Epithelial cell of esophagus (primary cell): ENCODE measurements around the gene NANOG.
"Not testable (repeated sequence)": the region's sequence is repeated elsewhere in the genome, so short reads cannot be mapped to it uniquely, and the experiment has no call there.

Source experiments
- DNase-seq: peaks from one replicate; pipeline ENCODE4 v3.0.0; 2010; ENCODE audit warnings: low read depth
- H3K4me3 ChIP-seq: 2 replicates; pipeline ENCODE4 v1.5.1; 2011; ENCODE audit warnings: mild to moderate bottlenecking, low read length, control low read depth
- TF ChIP-seq, protein P1 (sequence below): IDR thresholded peaks from 2 replicates; pipeline ENCODE4 v1.5.1; 2011; ENCODE audit warnings: low read depth, mild to moderate bottlenecking, low read length, control low read depth, inconsistent platforms; ENCODE audit not compliant: insufficient read depth; ENCODE audit errors: missing control alignments

NANOG gene

DNA sequence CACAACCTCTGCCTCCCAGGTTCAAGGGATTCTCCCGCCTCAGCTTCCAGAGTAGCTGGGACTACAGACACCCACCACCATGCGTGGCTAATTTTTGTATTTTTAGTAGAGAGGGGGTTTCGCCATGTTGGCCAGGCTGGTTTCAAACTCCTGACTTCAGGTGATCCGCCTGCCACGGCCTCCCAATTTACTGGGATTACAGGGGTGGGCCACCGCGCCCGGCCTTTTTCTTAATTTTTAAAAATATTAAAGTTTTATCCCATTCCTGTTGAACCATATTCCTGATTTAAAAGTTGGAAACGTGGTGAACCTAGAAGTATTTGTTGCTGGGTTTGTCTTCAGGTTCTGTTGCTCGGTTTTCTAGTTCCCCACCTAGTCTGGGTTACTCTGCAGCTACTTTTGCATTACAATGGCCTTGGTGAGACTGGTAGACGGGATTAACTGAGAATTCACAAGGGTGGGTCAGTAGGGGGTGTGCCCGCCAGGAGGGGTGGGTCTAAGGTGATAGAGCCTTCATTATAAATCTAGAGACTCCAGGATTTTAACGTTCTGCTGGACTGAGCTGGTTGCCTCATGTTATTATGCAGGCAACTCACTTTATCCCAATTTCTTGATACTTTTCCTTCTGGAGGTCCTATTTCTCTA lies at the start of gene NANOG:
NANOG (plus strand) TSS at position 519 of the 645 bp plus-strand sequence. CDS start 213 bp downstream, outside the sequence.
- DNase-seq, H3K4me3 ChIP-seq: not testable (repeated sequence)

DNA sequence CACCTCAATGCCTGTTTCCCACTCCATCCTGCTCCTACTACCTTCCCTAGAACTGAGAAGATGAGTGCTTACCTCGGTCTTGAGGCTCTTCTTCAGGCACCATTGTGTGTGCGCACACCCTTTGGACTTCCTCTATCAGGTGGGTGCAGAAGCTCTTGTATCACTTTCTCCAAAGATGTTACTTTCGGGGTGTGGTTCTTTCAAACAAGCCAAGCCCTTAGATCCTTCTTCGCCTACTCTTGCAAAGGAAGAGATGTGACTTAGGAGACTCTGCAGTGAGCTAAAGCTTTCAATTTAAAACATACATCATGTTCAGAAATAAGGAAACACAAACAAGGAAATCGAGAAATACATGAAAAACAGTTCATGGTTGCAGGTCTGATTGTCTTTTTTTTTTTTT lies 42.0 kb upstream of the NANOG start, which contains the start of gene CLEC4C:
CLEC4C (minus strand) TSS at position 130 of the 400 bp plus-strand sequence; CDS start at position 103, 27 bp downstream.
- DNase-seq: no peak
- no peak within 1 kb of the TSS for H3K4me3 ChIP-seq
- TF ChIP-seq, protein P1, sequence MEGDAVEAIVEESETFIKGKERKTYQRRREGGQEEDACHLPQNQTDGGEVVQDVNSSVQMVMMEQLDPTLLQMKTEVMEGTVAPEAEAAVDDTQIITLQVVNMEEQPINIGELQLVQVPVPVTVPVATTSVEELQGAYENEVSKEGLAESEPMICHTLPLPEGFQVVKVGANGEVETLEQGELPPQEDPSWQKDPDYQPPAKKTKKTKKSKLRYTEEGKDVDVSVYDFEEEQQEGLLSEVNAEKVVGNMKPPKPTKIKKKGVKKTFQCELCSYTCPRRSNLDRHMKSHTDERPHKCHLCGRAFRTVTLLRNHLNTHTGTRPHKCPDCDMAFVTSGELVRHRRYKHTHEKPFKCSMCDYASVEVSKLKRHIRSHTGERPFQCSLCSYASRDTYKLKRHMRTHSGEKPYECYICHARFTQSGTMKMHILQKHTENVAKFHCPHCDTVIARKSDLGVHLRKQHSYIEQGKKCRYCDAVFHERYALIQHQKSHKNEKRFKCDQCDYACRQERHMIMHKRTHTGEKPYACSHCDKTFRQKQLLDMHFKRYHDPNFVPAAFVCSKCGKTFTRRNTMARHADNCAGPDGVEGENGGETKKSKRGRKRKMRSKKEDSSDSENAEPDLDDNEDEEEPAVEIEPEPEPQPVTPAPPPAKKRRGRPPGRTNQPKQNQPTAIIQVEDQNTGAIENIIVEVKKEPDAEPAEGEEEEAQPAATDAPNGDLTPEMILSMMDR: no peak

DNA sequence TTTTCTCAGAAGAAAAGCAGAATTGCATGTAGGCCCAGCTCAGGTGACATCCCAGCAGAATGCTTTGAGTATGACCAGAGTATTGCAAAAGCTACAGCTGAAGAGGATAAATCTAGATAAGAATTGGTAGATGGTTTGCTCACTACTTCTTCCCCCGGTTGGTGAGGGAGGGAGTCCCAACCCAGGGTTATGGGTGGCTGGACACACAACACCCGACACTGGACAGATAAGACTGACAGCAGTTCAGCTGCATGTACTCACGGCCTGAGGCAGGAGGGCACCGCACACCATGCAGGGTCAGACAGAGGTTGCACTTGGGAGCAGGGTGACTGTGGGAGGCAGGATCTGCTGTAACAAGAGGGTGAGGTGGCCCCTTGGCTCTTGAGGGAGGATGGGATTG lies 40.4 kb upstream of the NANOG start:
- TF ChIP-seq, protein P1: no peak
- no peak overlapping the region for H3K4me3 ChIP-seq
- DNase-seq: no peak

GRCh38 chr12:7749442-7749841 lies 39.8 kb upstream of the NANOG start:
- no peak for DNase-seq
- TF ChIP-seq, protein P1: no peak
- no peak overlapping the region for H3K4me3 ChIP-seq

DNA sequence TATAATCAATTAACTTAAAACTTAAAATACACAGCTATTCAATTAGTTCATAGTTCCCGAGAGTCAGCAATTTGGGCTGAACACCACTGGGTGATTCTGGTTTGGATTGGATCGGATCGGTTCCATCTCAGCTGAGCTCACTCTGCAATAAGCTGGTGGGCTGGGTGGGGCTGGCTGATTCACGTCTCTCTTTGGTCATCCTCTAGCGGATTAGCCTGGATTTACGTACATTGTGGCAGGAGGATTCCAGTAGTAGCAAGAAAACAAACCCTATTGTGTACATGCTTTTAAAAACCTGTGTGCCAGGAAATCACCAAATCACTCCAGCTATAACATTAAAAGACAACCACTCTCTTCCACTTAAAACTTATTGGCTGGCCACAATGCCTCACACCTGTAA lies 38.9 kb upstream of the NANOG start:
- DNase-seq: no peak
- TF ChIP-seq, protein P1: no peak
- no peak overlapping the region for H3K4me3 ChIP-seq

- no peak for DNase-seq
- H3K4me3 ChIP-seq: no peak overlapping the region
- TF ChIP-seq, protein P1: no peak
Measured at GRCh38 chr12:7751394-7751793, 37.8 kb upstream of the NANOG start.

- H3K4me3 ChIP-seq, DNase-seq: not testable (repeated sequence)
Measured at GRCh38 chr12:7751941-7752922, 37.0 kb upstream of the NANOG start.

DNA sequence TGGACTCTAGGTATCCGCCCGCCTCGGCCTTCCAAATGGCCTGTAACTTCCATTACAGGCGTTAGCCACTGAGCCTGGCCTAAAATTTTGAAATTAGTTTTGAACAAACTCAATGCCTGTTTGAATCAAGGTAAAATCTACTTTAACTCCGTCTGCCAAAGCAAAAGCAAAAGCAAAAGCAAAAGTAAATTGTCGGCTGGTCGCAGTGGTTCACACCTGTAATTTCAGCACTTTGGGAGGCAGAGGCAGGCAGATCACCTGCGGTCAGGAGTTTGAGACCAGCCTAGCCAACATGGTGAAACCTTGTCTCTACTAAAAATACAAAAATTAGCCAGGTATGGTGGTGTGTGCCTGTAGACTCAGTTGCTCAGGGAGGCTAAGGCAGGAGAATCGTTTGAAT lies 33.5 kb upstream of the NANOG start:
- not testable (repeated sequence) for DNase-seq, H3K4me3 ChIP-seq
